ENCODE results near the gene ARMC6. TPM values are rescaled to one million over a fixed set of nuclear protein-coding genes. Genes with fewer than 3 reads are reported as not detected.

ARMC6 gene
- total and polyA plus RNA-seq, 2 of the 13 experiments (the other 11 are each of a cell fraction or from before 2014, with no cell fraction given): 16.2 to 36.8 TPM

GRCh38 chr19:19043481-19043880 lies 10.1 kb downstream of the ARMC6 start:
- H3K4me2 ChIP-seq (ENCODE audit: low read depth, low read length): no peak overlapping the region
- FAIRE-seq: no peak

More at GRCh38 chr19:19043481-19043880, 10.1 kb downstream of the ARMC6 start:
- no peaks in the 10 kb centered on the region for H4K20me1 ChIP-seq (ENCODE audit: insufficient read depth, low read length)
- peaks cover 30 to 31% of the 10 kb centered on the region in 2 experiments for H3K36me3 ChIP-seq (replicated peaks in 1 of 2; ENCODE audit: control insufficient read depth in 1 of 2, insufficient read depth in 2 of 2, low read length in 2 of 2)
- ChIA-PET CTCF (ENCODE audit: low intra/inter-chr PET ratio, low total read pairs) (no interaction called here), POLR2A (no interaction called here)
- no peaks in the 10 kb centered on the region for H3K9me3 ChIP-seq (ENCODE audit: low read length)
- H3K9ac ChIP-seq (ENCODE audit: insufficient read depth, low read depth, low read length): no peak overlapping the region
- no peak for ATAC-seq
- no peak overlapping the region for H3K4me3 ChIP-seq (replicated peaks in 1 of 3; ENCODE audit: insufficient read depth in 1 of 3, low read depth in 2 of 3, low read length in 3 of 3)
- H3K4me1 ChIP-seq (ENCODE audit: insufficient read depth, low read length): peaks cover 18% of the 10 kb centered on the region
- intact Hi-C loops (cut with micrococcal nuclease; ENCODE audit: unreplicated experiment) (no loop called here), in situ Hi-C loops (cut with HindIII; ENCODE audit: extremely low pct_ligation_motif_present, low pct_unique_long_range_greater_than_20kb) (no loop called here)
- TF ChIP-seq MTA3 (CRISPR knock-in tag; IDR thresholded peaks at IDR 0.05): no peak
- no peak for TF ChIP-seq PRDM4 (CRISPR knock-in tag; IDR thresholded peaks at IDR 0.05; ENCODE audit: borderline replicate concordance)
- no peak for TF ChIP-seq ZC3H13 (CRISPR knock-in tag; IDR thresholded peaks at IDR 0.05)
- no peak for TF ChIP-seq THAP7 (CRISPR knock-in tag; IDR thresholded peaks at IDR 0.05)
- H2AFZ ChIP-seq (ENCODE audit: low read length): no peak overlapping the region
- DNase-seq (ENCODE audit: low spot score): no peak
- no peaks in the 10 kb centered on the region for H3K27me3 ChIP-seq (ENCODE audit: control insufficient read depth in 1 of 2, insufficient read depth in 2 of 2, low read length in 2 of 2)
- 95% methylated on average over 2 of the region's 6 CpGs for WGBS (ENCODE audit: low lambda C conversion rate)
- no TSS peak for BruUV-seq (replicated peaks)
- H3K79me2 ChIP-seq (ENCODE audit: insufficient read depth, low read length): peaks cover 15% of the 10 kb centered on the region
- H3K27ac ChIP-seq (ENCODE audit: extremely low read length, insufficient read depth, low read length): no peak overlapping the region

Measured in HepG2 (cell line).